Right renal cortex interstitium (tissue), 3 donors: ENCODE results near the gene CACNA2D3. TPM values are rescaled to one million over a fixed set of nuclear protein-coding genes. Genes with fewer than 3 reads are reported as not detected.
A peak's percentile ranks its signal among the peaks of the same experiment; 100 is the strongest.

ENCODE experiments used
- DNase-seq, 3 donors: peaks; one replicate each; pipeline ENCODE4 v3.0.0-alpha.2; 2013; ENCODE audit warnings: low read depth in 3 of 3, low spot score in 2 of 3
- polyA plus RNA-seq, 3 donors: library from polyadenylated mRNA; unstranded; fragments of 120-200 nt; gene quantifications; one replicate each; pipeline ENCODE4 v1.2.1, GENCODE V29; 2013; ENCODE audit not compliant: insufficient read length in 3 of 3

CACNA2D3 gene
- polyA plus RNA-seq, 3 donors, result 1.4 to 1.8 (median 1.6) TPM

GRCh38 chr3:55006244-55006676 is 883.9 kb downstream of the CACNA2D3 start:
- no peak for DNase-seq

GRCh38 chr3:55007971-55008370 is 885.6 kb downstream of the CACNA2D3 start:
- DNase-seq, result no peak

- DNase-seq, result no peak
These were observed 887.0 kb downstream of the CACNA2D3 start for GRCh38 chr3:55009372-55009771.

- no peak for DNase-seq
These were observed 889.7 kb downstream of the CACNA2D3 start for GRCh38 chr3:55012091-55012490.

- no peak for DNase-seq
These were observed 891.0 kb downstream of the CACNA2D3 start for GRCh38 chr3:55013145-55013925.

- DNase-seq, result no peak
These were observed 891.7 kb downstream of the CACNA2D3 start for GRCh38 chr3:55014081-55014480.

- no peak for DNase-seq
These were observed 892.6 kb downstream of the CACNA2D3 start for GRCh38 chr3:55014906-55015305.

- no peak for DNase-seq
These were observed 895.5 kb downstream of the CACNA2D3 start for GRCh38 chr3:55017876-55018275.

GRCh38 chr3:55030938-55031337 is 908.6 kb downstream of the CACNA2D3 start:
- no peak for DNase-seq

GRCh38 chr3:55036883-55037577 is 914.7 kb downstream of the CACNA2D3 start:
- no peak for DNase-seq

GRCh38 chr3:55042591-55042990 is 920.2 kb downstream of the CACNA2D3 start:
- no peak for DNase-seq

- DNase-seq, result no peak
These were observed 922.1 kb downstream of the CACNA2D3 start for GRCh38 chr3:55044486-55044885.

- no peak for DNase-seq
These were observed 936.8 kb downstream of the CACNA2D3 start for GRCh38 chr3:55059027-55059629.

- DNase-seq, result no peak
These were observed 938.8 kb downstream of the CACNA2D3 start for GRCh38 chr3:55060896-55061719.

GRCh38 chr3:55061720-55062034 is 939.3 kb downstream of the CACNA2D3 start:
- no peak for DNase-seq

GRCh38 chr3:55064164-55064563 is 941.8 kb downstream of the CACNA2D3 start:
- no peak for DNase-seq

- DNase-seq, result no peak
These were observed 943.0 kb downstream of the CACNA2D3 start for GRCh38 chr3:55065331-55065730.

GRCh38 chr3:55066551-55067047 is 944.2 kb downstream of the CACNA2D3 start:
- peak; percentile 6 to 32 (median 27) for DNase-seq

- DNase-seq, result no peak
These were observed 947.6 kb downstream of the CACNA2D3 start for GRCh38 chr3:55069950-55070349.

GRCh38 chr3:55074796-55075195 is 952.4 kb downstream of the CACNA2D3 start:
- no peak for DNase-seq

- DNase-seq, result no peak
These were observed 953.5 kb downstream of the CACNA2D3 start for GRCh38 chr3:55075846-55076245.
